CD4-positive, alpha-beta memory T cell (primary cell): ENCODE measurements around the gene CASP8AP2. TPM values are rescaled to one million over a fixed set of nuclear protein-coding genes. Genes with fewer than 3 reads are reported as not detected.
"Not testable (repeated sequence)": the region's sequence is repeated elsewhere in the genome, so short reads cannot be mapped to it uniquely, and the experiment has no call there.

Source experiments
- CTCF ChIA-PET: fragments of 350-600 bp; sonication (Branson Sonifier 250); formaldehyde crosslinking; loops from one replicate; lab custom pipeline; 2021; ENCODE audit warnings: inconsistent platforms; ENCODE audit not compliant: partially characterized antibody; lab: Charles Lee
- POLR2A ChIA-PET: fragments of 350-600 bp; sonication (Branson Sonifier 250); formaldehyde crosslinking; loops from one replicate; lab custom pipeline; 2021; ENCODE audit not compliant: partially characterized antibody; lab: Charles Lee
- DNase-seq, 5 donors: peaks; one replicate each; pipeline versions ENCODE4 v3.0.0 to v3.0.0-alpha.2; 2020 to 2022; ENCODE audit warnings: mixed read lengths in 1 of 5
- H3K27ac ChIP-seq: one replicate; pipeline ENCODE4 v1.7.0; 2013; ENCODE audit warnings: low read depth, low read length
- H3K27me3 ChIP-seq: 2 replicates; pipeline ENCODE4 v1.7.0; 2013; ENCODE audit warnings: mild to moderate bottlenecking, low read length, moderate library complexity; ENCODE audit not compliant: insufficient read depth
- H3K36me3 ChIP-seq: 2 replicates; pipeline ENCODE4 v1.7.0; 2013; ENCODE audit warnings: mild to moderate bottlenecking, low read length, moderate library complexity; ENCODE audit not compliant: insufficient read depth
- H3K4me1 ChIP-seq: 2 replicates; pipeline ENCODE4 v1.7.0; 2013; ENCODE audit warnings: mild to moderate bottlenecking, low read length, moderate library complexity; ENCODE audit not compliant: insufficient read depth
- H3K4me3 ChIP-seq, 2 donors: one replicate each; pipeline ENCODE4 v1.7.0; 2013; ENCODE audit warnings: low read length in 2 of 2, mild to moderate bottlenecking in 1 of 2
- H3K9me3 ChIP-seq, 2 donors: one replicate each; pipeline ENCODE4 v1.7.0; 2013; ENCODE audit warnings: low read length in 2 of 2, control low read depth in 1 of 2; ENCODE audit not compliant: control insufficient read depth in 1 of 2
- H3K27ac Mint-ChIP-seq, 7 donors: one replicate each; pipeline ENCODE4 v1.8.0; 2020 to 2021; ENCODE audit warnings: mixed read lengths in 7 of 7, mild to moderate bottlenecking in 6 of 7, inconsistent platforms in 3 of 7, moderate library complexity in 3 of 7
- H3K27me3 Mint-ChIP-seq, 2 donors: one replicate each; pipeline ENCODE4 v1.8.0; 2020 to 2021; ENCODE audit warnings: mixed read lengths in 2 of 2
- H3K36me3 Mint-ChIP-seq, 2 donors: one replicate each; pipeline ENCODE4 v1.8.0; 2020 to 2021; ENCODE audit warnings: mixed read lengths in 2 of 2, inconsistent platforms in 1 of 2, mild to moderate bottlenecking in 1 of 2
- H3K4me1 Mint-ChIP-seq, 4 donors: one replicate each; pipeline ENCODE4 v1.8.0; 2020 to 2021; ENCODE audit warnings: mixed read lengths in 4 of 4, mild to moderate bottlenecking in 1 of 4
- H3K4me3 Mint-ChIP-seq, 8 donors: one replicate each; pipeline ENCODE4 v1.8.0; 2020 to 2021; ENCODE audit warnings: mixed read lengths in 8 of 8, mild to moderate bottlenecking in 7 of 8, moderate library complexity in 6 of 8, inconsistent platforms in 3 of 8
- H3K9me3 Mint-ChIP-seq, 8 donors: one replicate each; pipeline ENCODE4 v1.8.0; 2020 to 2021; ENCODE audit warnings: mixed read lengths in 8 of 8, mild to moderate bottlenecking in 5 of 8, inconsistent platforms in 3 of 8, moderate library complexity in 1 of 8
- intact Hi-C: fragments of 100-400 bp; cut with micrococcal nuclease; formaldehyde crosslinking; loops from one replicate; pipeline ENCODE4 v1.15.1; 2023
- polyA plus RNA-seq, 2 donors: library from polyadenylated mRNA; unstranded; fragments of 300-500 nt; fragmentation: Illumina TruSeq; gene quantifications; one replicate each; pipeline ENCODE4 v1.2.3, GENCODE V29; 2021
- total RNA-seq, 2 experiments: library from RNA; stranded (reverse); gene quantifications; one replicate each; pipeline ENCODE4 v1.2.3, GENCODE V29; 2021

Gene CASP8AP2
- total and polyA plus RNA-seq, 4 experiments from 2014 or later, result 33.9 to 61.7 (median 60.0) TPM

GRCh38 chr6:89799096-89799495, 30.6 kb upstream of the CASP8AP2 start:
- no peak overlapping the region for H3K27ac Mint-ChIP-seq
- H3K4me3 ChIP-seq, result no peak overlapping the region
- H3K27me3 ChIP-seq, result no peaks in the 10 kb centered on the region
- intact Hi-C loops, result no loop called here
- peaks cover 12 to 23% (median 19%) of the 10 kb centered on the region in 4 donors for H3K4me1 Mint-ChIP-seq
- peaks cover 12% of the 10 kb centered on the region for H3K4me1 ChIP-seq
- H3K27me3 Mint-ChIP-seq, result no peaks in the 10 kb centered on the region
- H3K36me3 Mint-ChIP-seq, result peaks cover 22 to 57% of the 10 kb centered on the region in 2 donors
- no peaks in the 10 kb centered on the region for H3K9me3 ChIP-seq
- CTCF ChIA-PET, result interaction anchor here (1.1 kb wide), 1 partner anchor 10 kb away, joined by 3 read pairs; no protein-coding TSS in a partner anchor
- H3K9me3 Mint-ChIP-seq, result no peaks in the 10 kb centered on the region
- no peak for DNase-seq
- H3K4me3 Mint-ChIP-seq, result no peak overlapping the region
- no peak overlapping the region for H3K27ac ChIP-seq
- peaks cover 8% of the 10 kb centered on the region for H3K36me3 ChIP-seq
- POLR2A ChIA-PET, result interaction anchor here (1.5 kb wide), 1 partner anchor 16 kb away, joined by 4 read pairs; no protein-coding TSS in a partner anchor

- intact Hi-C loops, result no loop called here
- H3K4me1 ChIP-seq, result peaks cover 5% of the 10 kb centered on the region
- POLR2A ChIA-PET, result interaction anchor here (1.5 kb wide), 1 partner anchor 15 kb away, joined by 4 read pairs; no protein-coding TSS in a partner anchor
- H3K9me3 ChIP-seq, result no peaks in the 10 kb centered on the region
- Mint-ChIP-seq H3K27me3 (no peaks in the 10 kb centered on the region), H3K4me1 (peaks cover 7 to 17% (median 13%) of the 10 kb centered on the region in 4 donors), H3K27ac (peak overlapping the region in 1 of 7 donors; percentile 53), H3K36me3 (peaks cover 21 to 51% of the 10 kb centered on the region in 2 donors), H3K4me3 (no peak overlapping the region), H3K9me3 (no peaks in the 10 kb centered on the region)
- CTCF ChIA-PET, result no interaction called here
- DNase-seq, result no peak
- peaks cover 8% of the 10 kb centered on the region for H3K36me3 ChIP-seq
- no peak overlapping the region for H3K27ac ChIP-seq
- H3K27me3 ChIP-seq, result no peaks in the 10 kb centered on the region
- H3K4me3 ChIP-seq, result no peak overlapping the region
Measured at GRCh38 chr6:89799756-89800155, 29.9 kb upstream of the CASP8AP2 start.

- POLR2A ChIA-PET, result interaction anchor here (0.7 to 1.1 kb wide), 2 partner anchors 17 to 349 kb away, joined by 3 to 5 read pairs; no protein-coding TSS in a partner anchor
- H3K4me1 ChIP-seq, result no peaks in the 10 kb centered on the region
Measured at GRCh38 chr6:89803271-89803670, 26.4 kb upstream of the CASP8AP2 start.

DNA sequence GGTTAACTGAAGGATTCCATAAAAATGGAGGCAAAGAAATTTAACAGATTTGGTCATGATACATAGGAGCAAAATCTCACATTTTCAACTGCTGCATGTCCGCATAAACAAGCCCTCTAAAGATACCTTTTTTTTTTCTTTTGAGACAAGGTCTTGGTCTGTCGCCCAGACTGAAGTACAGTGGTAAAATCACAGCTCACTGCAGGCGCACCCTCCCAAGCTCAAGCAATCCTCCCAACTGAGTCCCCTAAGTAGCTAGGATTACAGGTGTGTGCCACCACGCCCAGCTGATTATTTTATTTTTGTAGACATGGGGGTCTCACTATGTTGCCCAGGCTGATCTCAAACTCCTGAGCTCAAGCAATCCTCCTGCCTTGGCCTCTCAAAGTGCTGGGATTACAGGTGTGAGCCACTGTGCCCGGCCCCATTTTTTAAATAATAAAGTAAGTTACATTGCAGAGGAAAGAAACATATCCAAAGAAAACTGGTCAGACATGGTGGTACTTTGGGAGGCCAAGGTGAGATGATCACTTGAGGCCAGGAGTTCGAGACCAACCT, 23.8 kb upstream of the CASP8AP2 start:
- H3K27ac ChIP-seq, result no peak overlapping the region
- no peak for DNase-seq
- no peak overlapping the region for H3K4me3 ChIP-seq
- no peaks in the 10 kb centered on the region for H3K4me1 ChIP-seq
- Mint-ChIP-seq H3K4me1 (peaks cover 16 to 32% (median 24%) of the 10 kb centered on the region in 4 donors), H3K27me3 (no peaks in the 10 kb centered on the region), H3K27ac (peak overlapping the region in 4 of 7 donors; percentile 47 to 60 (median 50)), H3K4me3 (no peak overlapping the region), H3K36me3 (peaks cover 3 to 14% of the 10 kb centered on the region in 2 donors), H3K9me3 (no peaks in the 10 kb centered on the region)
- no peaks in the 10 kb centered on the region for H3K9me3 ChIP-seq
- H3K27me3 ChIP-seq, result no peaks in the 10 kb centered on the region
- ChIA-PET POLR2A (interaction anchor here (1.5 kb wide), 1 partner anchor 13 kb away, joined by 5 read pairs; the partner anchor contains the start of gene MDN1), CTCF (interaction anchor here (0.6 to 0.8 kb wide), 2 partner anchors 13 to 74 kb away, joined by 3 read pairs; no protein-coding TSS in a partner anchor)
- no peaks in the 10 kb centered on the region for H3K36me3 ChIP-seq
- intact Hi-C loops, result no loop called here

More at GRCh38 chr6:89803271-89803670, 26.4 kb upstream of the CASP8AP2 start:
- no peak overlapping the region for H3K27ac Mint-ChIP-seq
- Histone ChIP-seq H3K9me3 (no peaks in the 10 kb centered on the region), H3K4me3 (no peak overlapping the region), H3K27me3 (no peaks in the 10 kb centered on the region), H3K27ac (no peak overlapping the region), H3K36me3 (peaks cover 8% of the 10 kb centered on the region)
- CTCF ChIA-PET, result interaction anchor here (0.7 kb wide), 1 partner anchor 221 kb away, joined by 3 read pairs; no protein-coding TSS in a partner anchor
- no peaks in the 10 kb centered on the region for H3K27me3 Mint-ChIP-seq
- no peak overlapping the region for H3K4me3 Mint-ChIP-seq
- DNase-seq, result no peak
- H3K9me3 Mint-ChIP-seq, result no peaks in the 10 kb centered on the region
- H3K4me1 Mint-ChIP-seq, result peaks cover 12 to 25% (median 17%) of the 10 kb centered on the region in 4 donors
- intact Hi-C loops, result no loop called here
- H3K36me3 Mint-ChIP-seq, result peaks cover 7 to 37% of the 10 kb centered on the region in 2 donors

DNA sequence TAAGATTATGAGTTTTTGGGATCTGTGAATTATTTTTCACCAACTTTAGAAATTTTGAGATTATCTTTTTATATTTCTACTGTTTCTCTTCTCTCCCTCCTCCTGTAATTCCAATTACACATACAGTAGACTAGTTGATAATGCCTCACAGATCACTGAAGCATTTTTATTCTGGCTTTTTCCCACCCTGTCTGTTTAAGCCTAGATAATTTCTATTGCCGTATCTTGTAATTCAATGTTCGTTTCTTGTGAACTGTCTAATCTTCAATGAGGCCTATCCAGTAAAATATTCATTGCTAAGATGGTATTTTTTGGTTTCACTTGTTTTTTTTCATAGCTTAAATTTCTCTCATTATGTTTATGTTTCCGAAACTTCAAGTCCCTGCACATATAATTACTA, 22.1 kb upstream of the CASP8AP2 start:
- H3K27ac Mint-ChIP-seq, result peak overlapping the region in 5 of 7 donors; percentile 52 to 66 (median 63)
- ChIA-PET CTCF (no interaction called here), POLR2A (interaction anchor here (2.8 kb wide), 1 partner anchor 12 kb away, joined by 13 read pairs; the partner anchor contains the start of gene MDN1)
- Histone ChIP-seq H3K4me1 (no peaks in the 10 kb centered on the region), H3K27me3 (no peaks in the 10 kb centered on the region), H3K36me3 (no peaks in the 10 kb centered on the region), H3K4me3 (no peak overlapping the region), H3K9me3 (no peaks in the 10 kb centered on the region), H3K27ac (no peak overlapping the region)
- DNase-seq, result no peak
- H3K36me3 Mint-ChIP-seq, result peaks cover 0 to 7% of the 10 kb centered on the region in 2 donors
- H3K4me3 Mint-ChIP-seq, result no peak overlapping the region
- intact Hi-C loops, result no loop called here
- peaks cover 16 to 32% (median 24%) of the 10 kb centered on the region in 4 donors for H3K4me1 Mint-ChIP-seq
- no peaks in the 10 kb centered on the region for H3K27me3 Mint-ChIP-seq
- no peaks in the 10 kb centered on the region for H3K9me3 Mint-ChIP-seq

DNA sequence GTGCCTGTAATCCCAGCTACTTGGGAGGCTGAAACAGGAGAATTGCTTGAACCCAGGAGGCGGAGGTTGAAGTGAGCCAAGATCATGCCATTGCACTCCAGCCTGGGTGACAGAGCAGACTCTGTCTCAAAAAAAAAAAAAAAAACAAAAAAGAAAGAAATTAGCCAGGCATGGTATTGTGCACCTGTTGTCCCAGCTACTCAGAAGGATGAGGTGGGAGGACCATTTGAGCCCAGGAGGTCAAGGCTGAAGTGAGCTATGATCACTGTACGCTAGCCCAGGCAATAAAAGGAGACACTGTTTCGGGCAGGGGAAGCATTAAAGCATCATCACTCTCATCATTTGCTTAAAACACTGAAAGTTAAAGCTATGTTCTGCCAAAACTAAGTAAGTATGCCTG, 16.3 kb upstream of the CASP8AP2 start:
- H3K4me1 ChIP-seq, result peaks cover 21% of the 10 kb centered on the region
- H3K4me1 Mint-ChIP-seq, result peaks cover 19 to 39% (median 24%) of the 10 kb centered on the region in 4 donors
- CTCF ChIA-PET, result interaction anchor here (0.7 to 1.3 kb wide), 3 partner anchors 16 to 79 kb away, joined by 3 read pairs; no protein-coding TSS in a partner anchor
- H3K4me3 ChIP-seq, intact Hi-C loops, H3K27me3 ChIP-seq, H3K36me3 Mint-ChIP-seq, H3K27ac Mint-ChIP-seq, H3K9me3 Mint-ChIP-seq, POLR2A ChIA-PET, H3K27ac ChIP-seq, H3K27me3 Mint-ChIP-seq, H3K36me3 ChIP-seq, H3K9me3 ChIP-seq, DNase-seq, H3K4me3 Mint-ChIP-seq: not testable (repeated sequence)

- no peaks in the 10 kb centered on the region for H3K27me3 ChIP-seq
- ChIA-PET CTCF (no interaction called here), POLR2A (interaction anchor here (0.6 kb wide), 1 partner anchor 105 kb away, joined by 4 read pairs; no protein-coding TSS in a partner anchor)
- H3K4me3 ChIP-seq, result peak overlapping the region in 1 of 2 donors; percentile 97
- Mint-ChIP-seq H3K4me1 (peaks cover 22 to 51% (median 36%) of the 10 kb centered on the region in 4 donors), H3K9me3 (no peaks in the 10 kb centered on the region), H3K27ac (peak overlapping the region in 5 of 7 donors; percentile 43 to 77 (median 62)), H3K27me3 (no peaks in the 10 kb centered on the region), H3K36me3 (peaks cover 0 to 20% of the 10 kb centered on the region in 2 donors), H3K4me3 (peak overlapping the region; percentile 50 to 100 (median 85))
- H3K36me3 ChIP-seq, result no peaks in the 10 kb centered on the region
- H3K4me1 ChIP-seq, result peaks cover 34% of the 10 kb centered on the region
- H3K9me3 ChIP-seq, result no peaks in the 10 kb centered on the region
- intact Hi-C loops, result no loop called here
- H3K27ac ChIP-seq, result no peak overlapping the region
- DNase-seq, result no peak
Measured at GRCh38 chr6:89817481-89817880, 12.2 kb upstream of the CASP8AP2 start.
